Upper lobe of right lung (tissue), 1 donor: ENCODE results near the gene CLMN. TPM values are rescaled to one million over a fixed set of nuclear protein-coding genes. Genes with fewer than 3 reads are reported as not detected.

Source experiments
- ATAC-seq: fragments of 200-7000 bp; cut with Tn5 transposase; one replicate; pipeline ENCODE4 v1.9.1; 2020; ENCODE audit warnings: mild to moderate bottlenecking, moderate library complexity
- DNase-seq: peaks from one replicate; pipeline ENCODE4 v3.0.0-alpha.2; 2020
- H3K27ac ChIP-seq: fragments of 200-600 bp; one replicate; pipeline ENCODE4 v1.8.0; 2022
- H3K27me3 ChIP-seq: fragments of 200-600 bp; one replicate; pipeline ENCODE4 v1.8.0; 2022; ENCODE audit warnings: mild to moderate bottlenecking
- H3K36me3 ChIP-seq: fragments of 200-600 bp; one replicate; pipeline ENCODE4 v1.8.0; 2022
- H3K4me1 ChIP-seq: fragments of 200-600 bp; one replicate; pipeline ENCODE4 v1.8.0; 2022
- H3K4me3 ChIP-seq: fragments of 200-600 bp; one replicate; pipeline ENCODE4 v1.8.0; 2022; ENCODE audit warnings: mild to moderate bottlenecking
- H3K9me3 ChIP-seq: fragments of 200-600 bp; one replicate; pipeline ENCODE4 v1.8.0; 2022
- CTCF ChIP-seq: fragments of 200-600 bp; IDR thresholded peaks from one replicate; pipeline ENCODE4 v1.8.0; 2022; ENCODE audit warnings: antibody characterized with exemption
- intact Hi-C: fragments of 100-400 bp; cut with DNase I; formaldehyde crosslinking; loops from one replicate; pipeline ENCODE4 v1.11.0; 2022
- total RNA-seq: library from RNA; stranded (reverse); fragmentation: NEBNext Ultra II Directional; extraction: Animal tissue kit (Norgen Biotek cat#: 25700); gene quantifications from one replicate; pipeline ENCODE4 v1.2.1, GENCODE V29; 2021
- donor health status: DM: no; HTN: yes; CAD: no; lungs with severe emphysema.

CLMN gene
- total RNA-seq, 1 donor from 2014 or later, result 19.3 TPM

DNA sequence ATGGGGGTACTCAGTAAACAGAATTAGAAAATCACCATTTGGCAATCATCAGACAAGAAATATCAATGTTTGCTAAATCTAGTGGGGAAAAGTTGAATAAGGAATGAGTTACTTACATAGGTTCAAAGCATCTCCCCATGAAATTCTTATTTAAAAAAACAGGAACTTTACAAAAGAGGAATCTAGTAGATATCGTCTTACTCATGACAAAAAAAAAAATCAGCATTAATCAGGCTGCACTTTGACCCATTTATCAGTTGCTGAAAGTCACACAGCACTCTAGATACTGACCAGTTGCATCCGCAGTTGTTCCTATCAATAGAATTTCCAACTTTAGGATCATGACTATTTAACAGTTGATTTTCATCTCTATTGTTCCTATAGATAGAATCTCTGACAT is 156.6 kb downstream of the CLMN start:
- DNase-seq (no peak), ATAC-seq (peak; percentile 56)
- H3K4me1 ChIP-seq, result peaks cover 8% of the 10 kb centered on the region
- no peak overlapping the region for H3K4me3 ChIP-seq
- H3K9me3 ChIP-seq, result no peaks in the 10 kb centered on the region
- H3K27me3 ChIP-seq, result no peaks in the 10 kb centered on the region
- no peak overlapping the region for H3K27ac ChIP-seq
- intact Hi-C loops, result no loop called here
- TF ChIP-seq CTCF, result no peak
- H3K36me3 ChIP-seq, result no peaks in the 10 kb centered on the region

- intact Hi-C loops, result no loop called here
- no peak overlapping the region for H3K27ac ChIP-seq
- TF ChIP-seq CTCF, result no peak
Measured at GRCh38 chr14:95162641-95163040, 157.1 kb downstream of the CLMN start.

DNA sequence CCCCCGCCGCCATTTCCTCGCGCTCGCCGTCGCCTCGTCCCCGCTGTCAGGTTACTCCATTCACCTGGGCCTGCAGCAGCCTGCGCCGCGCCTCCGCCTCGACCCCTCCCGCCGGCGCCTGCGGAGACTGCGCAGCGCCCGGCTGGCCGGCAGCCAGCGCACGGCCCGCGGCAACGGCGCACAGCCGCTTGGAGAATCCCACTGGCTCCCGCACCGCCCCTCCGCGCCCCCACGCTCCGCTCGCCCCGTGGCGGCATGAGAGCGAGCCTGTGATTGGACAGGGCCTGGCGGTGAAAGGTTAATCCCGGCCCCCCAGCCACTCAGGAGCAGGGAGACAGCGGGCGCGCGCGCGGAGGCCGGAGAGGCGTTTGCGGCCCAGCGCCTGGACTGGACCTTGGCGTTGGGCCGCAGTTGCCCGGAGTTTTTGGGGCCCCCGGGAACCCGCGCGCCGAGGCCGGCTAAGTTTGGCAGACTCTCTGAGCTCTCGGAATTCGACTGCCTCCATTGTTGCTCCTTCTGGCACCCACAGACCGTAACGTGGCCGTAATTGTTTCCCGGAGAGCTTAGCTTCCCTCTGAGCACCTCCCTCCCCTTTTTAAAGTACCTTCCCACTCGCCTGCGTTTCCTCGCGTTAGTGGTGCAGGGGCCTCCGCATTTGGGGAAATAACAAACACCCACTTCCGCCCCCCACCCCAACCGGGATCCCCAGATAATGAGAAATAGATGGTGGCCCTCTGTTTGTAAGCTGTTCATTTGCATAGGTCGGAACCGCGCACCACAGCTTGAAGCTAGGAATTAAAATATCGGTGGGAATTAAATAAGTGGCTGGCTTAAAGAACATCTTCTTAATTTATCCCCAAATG is 162.2 kb downstream of the CLMN start, which contains the start of gene DICER1:
Gene DICER1 (minus strand): TSS at position 203 of the 863 bp plus-strand sequence. CDS start 24,071 bp downstream, outside the sequence.
- DNase-seq (peak; percentile 98), ATAC-seq (peak; percentile 98)
- no peaks in the 10 kb centered on the region for H3K27me3 ChIP-seq
- no peaks in the 10 kb centered on the region for H3K36me3 ChIP-seq
- no peak for TF ChIP-seq CTCF
- H3K9me3 ChIP-seq, result no peaks in the 10 kb centered on the region
- H3K27ac ChIP-seq, result peak within 1 kb of the TSS; percentile 99
- intact Hi-C loops, result no loop called here
- H3K4me1 ChIP-seq, result peaks cover 35% of the 10 kb centered on the region
- H3K4me3 ChIP-seq, result peak within 1 kb of the TSS; percentile 79

More at GRCh38 chr14:95162641-95163040, 157.1 kb downstream of the CLMN start:
- Histone ChIP-seq H3K4me3 (no peak overlapping the region), H3K36me3 (no peaks in the 10 kb centered on the region), H3K4me1 (peaks cover 11% of the 10 kb centered on the region), H3K9me3 (no peaks in the 10 kb centered on the region), H3K27me3 (no peaks in the 10 kb centered on the region)
- no peak for ATAC-seq
- no peak for DNase-seq

GRCh38 chr14:95157048-95157326 is 162.7 kb downstream of the CLMN start:
- peaks cover 35% of the 10 kb centered on the region for H3K4me1 ChIP-seq
- no peaks in the 10 kb centered on the region for H3K27me3 ChIP-seq
- H3K9me3 ChIP-seq, result no peaks in the 10 kb centered on the region
- peak overlapping the region; percentile 79 for H3K4me3 ChIP-seq
- no peaks in the 10 kb centered on the region for H3K36me3 ChIP-seq
- H3K27ac ChIP-seq, result peak overlapping the region; percentile 99
- intact Hi-C loops, result no loop called here
- DNase-seq (no peak), ATAC-seq (peak; percentile 60)
- no peak for TF ChIP-seq CTCF

GRCh38 chr14:95156161-95157047 is 163.3 kb downstream of the CLMN start:
- peak; percentile 83 for DNase-seq
- peak overlapping the region; percentile 99 for H3K27ac ChIP-seq
- intact Hi-C loops, result no loop called here
- ATAC-seq, result peak; percentile 60
- H3K4me1 ChIP-seq, result peaks cover 35% of the 10 kb centered on the region
- no peaks in the 10 kb centered on the region for H3K9me3 ChIP-seq
- peak overlapping the region; percentile 79 for H3K4me3 ChIP-seq
- H3K27me3 ChIP-seq, result no peaks in the 10 kb centered on the region
- TF ChIP-seq CTCF, result no peak
- H3K36me3 ChIP-seq, result no peaks in the 10 kb centered on the region
